Colonic mucosa (tissue), 4 donors: ENCODE results near the gene ABCG4. TPM values are rescaled to one million over a fixed set of nuclear protein-coding genes. Genes with fewer than 3 reads are reported as not detected.
A peak's percentile ranks its signal among the peaks of the same experiment; 100 is the strongest.

Source experiments
- DNase-seq: peaks from one replicate; pipeline ENCODE4 v3.0.0-alpha.2; 2020
- H3K27ac ChIP-seq: fragments of 200-600 bp; one replicate; pipeline ENCODE4 v1.8.0; 2021
- H3K27me3 ChIP-seq: fragments of 200-600 bp; one replicate; pipeline ENCODE4 v1.8.0; 2021
- H3K36me3 ChIP-seq: fragments of 200-600 bp; one replicate; pipeline ENCODE4 v1.8.0; 2021
- H3K4me1 ChIP-seq: fragments of 200-600 bp; one replicate; pipeline ENCODE4 v1.8.0; 2021; ENCODE audit warnings: mild to moderate bottlenecking
- H3K4me3 ChIP-seq: fragments of 200-600 bp; one replicate; pipeline ENCODE4 v1.8.0; 2021
- H3K9ac ChIP-seq, 2 donors: one replicate each; pipeline ENCODE4 v1.7.0; 2013; ENCODE audit warnings: control low read depth in 2 of 2, low read depth in 2 of 2, low read length in 2 of 2
- H3K9me3 ChIP-seq: fragments of 200-600 bp; one replicate; pipeline ENCODE4 v1.8.0; 2021
- intact Hi-C: fragments of 100-400 bp; cut with DNase I; formaldehyde crosslinking; loops from one replicate; pipeline ENCODE4 v1.14.1; 2022
- total RNA-seq, 2 donors: library from RNA; stranded (reverse); fragmentation: NEBNext Ultra II Directional in 1 of 2; extraction: Animal tissue kit (Norgen Biotek cat#: 25700) in 1 of 2; gene quantifications; one replicate each; pipeline ENCODE4 v1.2.1, GENCODE V29; 2021
- TF ChIP-seq, protein P1 (sequence below): fragments of 200-600 bp; IDR thresholded peaks from one replicate; pipeline ENCODE4 v1.8.0; 2022; ENCODE audit warnings: antibody characterized with exemption, mild to moderate bottlenecking
- donor health status: healthy.
- donor health status: DM: no; HTN: no; CAD: no.
- donor health status: DM: no; HTN: no; CAD: no.

ABCG4 gene
- total RNA-seq, 2 donors from 2014 or later: 0.05 to 0.22 TPM

DNA sequence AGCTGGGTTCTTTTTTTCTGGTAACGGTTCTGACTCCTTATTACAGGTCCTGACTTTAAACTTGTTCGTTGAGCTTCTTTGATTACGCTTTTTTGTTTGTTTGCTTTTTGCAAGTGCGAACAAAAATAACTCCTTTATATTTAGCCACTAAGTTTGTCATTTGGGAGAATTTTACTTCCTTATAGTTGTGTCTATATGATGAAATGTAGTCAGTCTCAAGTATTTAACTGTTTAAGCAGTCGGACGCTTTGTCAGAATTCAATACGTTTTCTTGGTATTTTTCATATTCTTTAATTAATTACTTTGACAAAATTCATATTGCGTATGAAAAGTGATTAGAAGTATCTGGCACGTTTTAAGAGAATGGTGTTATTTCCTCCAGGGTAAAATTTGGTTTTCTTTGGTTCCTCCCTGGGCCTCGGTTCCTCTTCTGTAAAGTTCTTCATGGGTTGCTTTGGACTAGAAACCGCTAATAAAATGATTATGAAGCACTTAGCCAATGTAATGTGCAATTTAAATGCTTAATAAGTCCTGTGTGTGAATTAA lies 58.6 kb downstream of the ABCG4 start:
- Histone ChIP-seq H3K36me3 (no peaks in the 10 kb centered on the region), H3K27me3 (no peaks in the 10 kb centered on the region), H3K27ac (peak overlapping the region; percentile 93), H3K9ac (peak overlapping the region in 1 of 2 donors; percentile 86), H3K9me3 (no peaks in the 10 kb centered on the region), H3K4me1 (peaks cover 3% of the 10 kb centered on the region), H3K4me3 (peak overlapping the region; percentile 93)
- DNase-seq: no peak
- TF ChIP-seq, protein P1, sequence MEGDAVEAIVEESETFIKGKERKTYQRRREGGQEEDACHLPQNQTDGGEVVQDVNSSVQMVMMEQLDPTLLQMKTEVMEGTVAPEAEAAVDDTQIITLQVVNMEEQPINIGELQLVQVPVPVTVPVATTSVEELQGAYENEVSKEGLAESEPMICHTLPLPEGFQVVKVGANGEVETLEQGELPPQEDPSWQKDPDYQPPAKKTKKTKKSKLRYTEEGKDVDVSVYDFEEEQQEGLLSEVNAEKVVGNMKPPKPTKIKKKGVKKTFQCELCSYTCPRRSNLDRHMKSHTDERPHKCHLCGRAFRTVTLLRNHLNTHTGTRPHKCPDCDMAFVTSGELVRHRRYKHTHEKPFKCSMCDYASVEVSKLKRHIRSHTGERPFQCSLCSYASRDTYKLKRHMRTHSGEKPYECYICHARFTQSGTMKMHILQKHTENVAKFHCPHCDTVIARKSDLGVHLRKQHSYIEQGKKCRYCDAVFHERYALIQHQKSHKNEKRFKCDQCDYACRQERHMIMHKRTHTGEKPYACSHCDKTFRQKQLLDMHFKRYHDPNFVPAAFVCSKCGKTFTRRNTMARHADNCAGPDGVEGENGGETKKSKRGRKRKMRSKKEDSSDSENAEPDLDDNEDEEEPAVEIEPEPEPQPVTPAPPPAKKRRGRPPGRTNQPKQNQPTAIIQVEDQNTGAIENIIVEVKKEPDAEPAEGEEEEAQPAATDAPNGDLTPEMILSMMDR: no peak
- intact Hi-C loops: loop anchor here (5.0 kb wide), 1 partner anchor 125 kb away; the partner anchor contains the start of gene RNF26

DNA sequence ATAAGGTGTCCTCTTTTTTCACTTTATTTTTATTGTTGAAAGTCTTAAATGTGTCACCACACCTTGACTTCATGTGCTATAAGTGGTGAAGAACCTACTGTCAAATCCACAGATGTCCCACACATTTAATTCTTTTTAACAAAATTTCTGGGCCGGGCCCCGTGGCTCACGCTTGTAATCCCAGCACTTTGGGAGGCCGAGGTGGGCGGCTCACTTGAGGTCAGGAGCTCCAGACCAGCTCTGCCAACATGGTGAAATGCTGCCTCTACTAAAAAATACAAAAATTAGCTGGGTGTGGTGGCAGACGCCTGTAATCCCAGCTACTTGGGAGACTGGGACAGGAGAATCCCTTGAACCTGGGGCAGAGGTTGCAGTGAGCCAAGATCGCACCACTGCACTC lies 60.3 kb downstream of the ABCG4 start:
- Histone ChIP-seq H3K9ac (no peak overlapping the region), H3K36me3 (no peaks in the 10 kb centered on the region), H3K27me3 (no peaks in the 10 kb centered on the region), H3K4me3 (no peak overlapping the region), H3K9me3 (no peaks in the 10 kb centered on the region), H3K27ac (no peak overlapping the region), H3K4me1 (peaks cover 3% of the 10 kb centered on the region)
- TF ChIP-seq, protein P1: no peak
- intact Hi-C loops: loop anchor here (5.0 kb wide), 1 partner anchor 123 kb away; the partner anchor contains the start of gene RNF26
- DNase-seq: no peak

DNA sequence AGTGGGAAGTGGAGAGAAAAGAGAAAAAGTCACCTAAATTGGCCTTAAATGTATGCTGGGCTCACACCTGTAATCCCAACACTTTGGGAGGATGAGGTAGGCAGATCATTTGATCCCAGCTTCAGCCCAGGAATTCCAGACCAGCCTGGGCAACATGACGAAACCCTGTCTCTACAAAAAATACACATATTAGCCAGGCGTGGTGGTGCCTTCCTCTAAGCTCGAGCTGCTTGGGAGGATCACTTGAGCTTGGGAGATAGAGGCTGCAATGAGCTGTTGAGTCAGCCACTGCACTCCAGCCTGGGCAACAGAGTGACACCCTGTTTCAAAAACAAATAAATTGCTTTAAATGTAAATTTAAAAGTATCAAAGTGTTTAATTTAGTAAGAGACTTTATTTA lies 61.2 kb downstream of the ABCG4 start:
- H3K36me3 ChIP-seq: no peaks in the 10 kb centered on the region
- no peaks in the 10 kb centered on the region for H3K27me3 ChIP-seq
- H3K4me1 ChIP-seq: peaks cover 3% of the 10 kb centered on the region
- no peaks in the 10 kb centered on the region for H3K9me3 ChIP-seq
- TF ChIP-seq, protein P1: no peak
- H3K4me3 ChIP-seq: no peak overlapping the region
- DNase-seq: no peak
- H3K9ac ChIP-seq: no peak overlapping the region
- no peak overlapping the region for H3K27ac ChIP-seq
- intact Hi-C loops: no loop called here

Other genes with a start within 250 kb of the ABCG4 start
- gene BCL9L, start 223.1 kb upstream of the ABCG4 start, total RNA-seq: 10 to 100 TPM; 31.4 to 37.4 TPM
- gene UPK2, start 192.8 kb upstream of the ABCG4 start, total RNA-seq: not detected
- gene FOXR1, start 177.3 kb upstream of the ABCG4 start, total RNA-seq: not detected
- gene CENATAC, start 150.9 kb upstream of the ABCG4 start, total RNA-seq: 10 to 100 TPM; 11.9 to 19.0 TPM
- gene RPS25, start 130.7 kb upstream of the ABCG4 start, total RNA-seq: 100 to 1,000 TPM; 710 to 758 TPM
- 10 to 100 TPM; 72.6 to 73.2 TPM for gene TRAPPC4, start 130.3 kb upstream of the ABCG4 start, total RNA-seq
- gene SLC37A4, start 118.2 kb upstream of the ABCG4 start, total RNA-seq: 10 to 100 TPM; 48.9 to 56.4 TPM
- gene HYOU1, start 91.8 kb upstream of the ABCG4 start, total RNA-seq: 100 to 1,000 TPM; 120 to 273 TPM
- gene VPS11, start 81.2 kb upstream of the ABCG4 start, total RNA-seq: 10 to 100 TPM; 23.0 to 24.1 TPM
- 10 to 100 TPM; 18.7 to 50.5 TPM for gene HMBS, start 64.2 kb upstream of the ABCG4 start, total RNA-seq
- gene DPAGT1, start 47.2 kb upstream of the ABCG4 start, total RNA-seq: 100 to 1,000 TPM in 1 of 2 donors, 10 to 100 TPM in 1; 39.4 to 104 TPM
- 10 to 100 TPM; 20.6 to 27.9 TPM for gene C2CD2L, start 41.7 kb upstream of the ABCG4 start, total RNA-seq
- gene HINFP, start 27.5 kb upstream of the ABCG4 start, total RNA-seq: 10 to 100 TPM; 31.9 to 33.3 TPM
- gene NLRX1, start 19.7 kb downstream of the ABCG4 start, total RNA-seq: 10 to 100 TPM; 16.5 to 17.1 TPM
- 10 to 100 TPM; 52.3 to 72.7 TPM for gene NHERF4, start 36.4 kb downstream of the ABCG4 start, total RNA-seq
- gene CBL, start 57.3 kb downstream of the ABCG4 start, total RNA-seq: 10 to 100 TPM; 10.8 to 16.4 TPM
- 10 to 100 TPM in 1 of 2 donors, 1 to 10 TPM in 1; 5.4 to 36.9 TPM for gene MCAM, start 168.1 kb downstream of the ABCG4 start, total RNA-seq
- 10 to 100 TPM; 22.9 to 46.6 TPM for gene RNF26, start 185.5 kb downstream of the ABCG4 start, total RNA-seq
- gene C1QTNF5, start 191.8 kb downstream of the ABCG4 start, total RNA-seq: 1 to 10 TPM; 5.3 to 8.7 TPM
- gene MFRP, start 197.7 kb downstream of the ABCG4 start, total RNA-seq: not detected
- 10 to 100 TPM in 1 of 2 donors, 1 to 10 TPM in 1; 7.9 to 11.6 TPM for gene USP2, start 232.6 kb downstream of the ABCG4 start, total RNA-seq